Measurements from ENCODE around the gene MMP21.

DNA sequence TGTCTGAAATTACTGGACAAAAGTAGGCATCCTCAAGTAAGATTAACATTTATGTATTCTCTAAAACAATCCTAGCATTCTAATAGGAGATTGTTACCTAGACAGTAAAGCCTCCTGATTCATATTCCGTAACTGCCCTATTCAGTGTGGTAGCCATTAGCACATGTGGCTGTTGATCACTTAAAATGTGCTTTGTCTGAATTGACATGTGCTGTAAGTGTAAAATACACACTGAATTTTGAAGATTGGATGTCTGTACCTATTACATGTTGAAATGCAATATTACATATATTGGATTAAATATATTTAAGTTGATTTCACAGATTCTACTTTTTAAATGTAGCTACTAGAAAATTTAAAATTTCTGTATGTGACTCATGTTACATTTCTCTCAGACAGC, 41.5 kb downstream of the MMP21 start:
- TF ChIP-seq, protein P1, sequence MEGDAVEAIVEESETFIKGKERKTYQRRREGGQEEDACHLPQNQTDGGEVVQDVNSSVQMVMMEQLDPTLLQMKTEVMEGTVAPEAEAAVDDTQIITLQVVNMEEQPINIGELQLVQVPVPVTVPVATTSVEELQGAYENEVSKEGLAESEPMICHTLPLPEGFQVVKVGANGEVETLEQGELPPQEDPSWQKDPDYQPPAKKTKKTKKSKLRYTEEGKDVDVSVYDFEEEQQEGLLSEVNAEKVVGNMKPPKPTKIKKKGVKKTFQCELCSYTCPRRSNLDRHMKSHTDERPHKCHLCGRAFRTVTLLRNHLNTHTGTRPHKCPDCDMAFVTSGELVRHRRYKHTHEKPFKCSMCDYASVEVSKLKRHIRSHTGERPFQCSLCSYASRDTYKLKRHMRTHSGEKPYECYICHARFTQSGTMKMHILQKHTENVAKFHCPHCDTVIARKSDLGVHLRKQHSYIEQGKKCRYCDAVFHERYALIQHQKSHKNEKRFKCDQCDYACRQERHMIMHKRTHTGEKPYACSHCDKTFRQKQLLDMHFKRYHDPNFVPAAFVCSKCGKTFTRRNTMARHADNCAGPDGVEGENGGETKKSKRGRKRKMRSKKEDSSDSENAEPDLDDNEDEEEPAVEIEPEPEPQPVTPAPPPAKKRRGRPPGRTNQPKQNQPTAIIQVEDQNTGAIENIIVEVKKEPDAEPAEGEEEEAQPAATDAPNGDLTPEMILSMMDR (IDR thresholded peaks at IDR 0.05; ENCODE audit: borderline replicate concordance, extremely low read depth, low read length, poor library complexity, severe bottlenecking): no peak
- TF ChIP-seq EZH2 (IDR thresholded peaks at IDR 0.05; ENCODE audit: borderline replicate concordance, low read depth, low read length, severe bottlenecking): no peak

Measured in DND-41 (cell line).